Uterus (tissue), 4 donors: ENCODE data around the gene PANK3. TPM values are rescaled to one million over a fixed set of nuclear protein-coding genes. Genes with fewer than 3 reads are reported as not detected.
A peak's percentile ranks its signal among the peaks of the same experiment; 100 is the strongest.
"Not testable (repeated sequence)": the region's sequence is repeated elsewhere in the genome, so short reads cannot be mapped to it uniquely, and the experiment has no call there.

Source experiments
- DNase-seq, 2 donors: peaks; one replicate each; pipeline ENCODE4 v3.0.0-alpha.2; 2019 to 2020
- H3K27ac ChIP-seq, 2 donors: fragments of 200-600 bp; sonication (generic); 1 replicate in 1 of 2; 2 replicates in 1 of 2; pipeline ENCODE4 v1.5.1; 2016 to 2018
- H3K27me3 ChIP-seq, 2 donors: fragments of 200-600 bp; sonication (generic); one replicate each; pipeline ENCODE4 v1.5.1; 2018 to 2019; ENCODE audit warnings: control low read depth in 1 of 2
- H3K36me3 ChIP-seq, 2 donors: fragments of 200-600 bp; sonication (generic); one replicate each; pipeline ENCODE4 v1.5.1; 2019; ENCODE audit warnings: control low read depth in 1 of 2
- H3K4me1 ChIP-seq, 2 donors: fragments of 200-600 bp; sonication (generic); one replicate each; pipeline ENCODE4 v1.5.1; 2018 to 2019; ENCODE audit warnings: control low read depth in 1 of 2
- H3K4me3 ChIP-seq, 2 donors: fragments of 200-600 bp; sonication (generic); 1 replicate in 1 of 2; 2 replicates in 1 of 2; pipeline ENCODE4 v1.5.1; 2018 to 2019; ENCODE audit warnings: mild to moderate bottlenecking in 1 of 2
- H3K9me3 ChIP-seq, 2 donors: fragments of 200-600 bp; sonication (generic); one replicate each; pipeline ENCODE4 v1.5.1; 2019; ENCODE audit warnings: control low read depth in 1 of 2
- CTCF ChIP-seq, 4 experiments: fragments of 200-600 bp in 2 of 4; fragments of 450-650 bp in 2 of 4; sonication (generic) in 2 of 4; IDR thresholded peaks; one replicate each; pipeline ENCODE4 v1.5.1; 2016 to 2019; ENCODE audit warnings: antibody characterized with exemption in 4 of 4, mild to moderate bottlenecking in 2 of 4, moderate library complexity in 1 of 4
- POLR2A ChIP-seq, 2 donors: fragments of 450-650 bp; IDR thresholded peaks; one replicate each; pipeline ENCODE4 v1.6.1; 2016; ENCODE audit warnings: antibody characterized with exemption in 2 of 2, mild to moderate bottlenecking in 1 of 2, moderate library complexity in 1 of 2
- intact Hi-C: fragments of 100-400 bp; cut with DNase I; formaldehyde crosslinking; loops from one replicate; pipeline ENCODE4 v1.15.1; 2023; ENCODE audit warnings: low total_unique reads
- total RNA-seq, 4 donors: library from RNA; depleted of rRNA in 3 of 4; stranded (reverse); fragments of >200 nt in 3 of 4; gene quantifications; one replicate each; pipeline versions ENCODE4 v1.1.0 to v1.2.4, GENCODE V29; 2014 to 2023
- donor health status: DM: yes; HTN: yes; CAD: no.

Gene PANK3
- total RNA-seq, 4 donors from 2014 or later: 15.6 to 92.6 (median 32.2) TPM

- Histone ChIP-seq H3K9me3 (no peaks in the 10 kb centered on the region), H3K27me3 (no peaks in the 10 kb centered on the region), H3K4me1 (no peaks in the 10 kb centered on the region), H3K4me3 (no peak overlapping the region), H3K27ac (no peak overlapping the region), H3K36me3 (no peaks in the 10 kb centered on the region)
- TF ChIP-seq POLR2A (IDR thresholded peaks at IDR 0.05): no peak
- TF ChIP-seq CTCF (IDR thresholded peaks at IDR 0.05): no peak
- intact Hi-C loops: no loop called here
- no peak for DNase-seq
These were observed 8.8 kb upstream of the PANK3 start for GRCh38 chr5:168587987-168588386.

GRCh38 chr5:168585119-168585856, 6.1 kb upstream of the PANK3 start:
- Histone ChIP-seq H3K36me3 (no peaks in the 10 kb centered on the region), H3K4me3 (no peak overlapping the region), H3K27ac (no peak overlapping the region), H3K4me1 (no peaks in the 10 kb centered on the region), H3K9me3 (no peaks in the 10 kb centered on the region), H3K27me3 (no peaks in the 10 kb centered on the region)
- no peak for DNase-seq
- intact Hi-C loops: no loop called here
- TF ChIP-seq POLR2A (IDR thresholded peaks at IDR 0.05) (no peak), CTCF (IDR thresholded peaks at IDR 0.05) (no peak)

- H3K36me3 ChIP-seq: no peaks in the 10 kb centered on the region
- H3K4me1 ChIP-seq: no peaks in the 10 kb centered on the region
- H3K27ac ChIP-seq: no peak overlapping the region
- DNase-seq: no peak
- H3K9me3 ChIP-seq: no peaks in the 10 kb centered on the region
- no peaks in the 10 kb centered on the region for H3K27me3 ChIP-seq
- TF ChIP-seq CTCF (IDR thresholded peaks at IDR 0.05) (no peak), POLR2A (IDR thresholded peaks at IDR 0.05) (no peak)
- intact Hi-C loops: no loop called here
- H3K4me3 ChIP-seq: no peak overlapping the region
These were observed 4.7 kb upstream of the PANK3 start for GRCh38 chr5:168583742-168584482.

- H3K4me3 ChIP-seq, DNase-seq, intact Hi-C loops, H3K27ac ChIP-seq, H3K27me3 ChIP-seq, H3K36me3 ChIP-seq, H3K4me1 ChIP-seq, H3K9me3 ChIP-seq: not testable (repeated sequence)
These were observed 1.8 kb upstream of the PANK3 start for GRCh38 chr5:168580814-168581469.

GRCh38 chr5:168580227-168580508, 1.0 kb upstream of the PANK3 start:
- peak overlapping the region; percentile 97 for H3K27ac ChIP-seq
- intact Hi-C loops: no loop called here
- no peaks in the 10 kb centered on the region for H3K36me3 ChIP-seq
- H3K9me3 ChIP-seq: no peaks in the 10 kb centered on the region
- H3K4me3 ChIP-seq: peak overlapping the region; percentile 91 to 92
- no peak for DNase-seq
- peaks cover 0 to 4% of the 10 kb centered on the region in 2 donors for H3K4me1 ChIP-seq
- H3K27me3 ChIP-seq: no peaks in the 10 kb centered on the region
- TF ChIP-seq POLR2A (IDR thresholded peaks at IDR 0.05) (no peak), CTCF (IDR thresholded peaks at IDR 0.05) (no peak)
